Mesenchymal stem cell (in vitro differentiated cells and primary cell): ENCODE data around the gene FAM219A.

Source experiments
- DNase-seq: peaks from one replicate; pipeline ENCODE4 v3.0.0-alpha.2; 2013
- H2AFZ ChIP-seq: one replicate; pipeline ENCODE4 v1.6.1; 2013; ENCODE audit warnings: low read depth, mild to moderate bottlenecking, control low read depth, inconsistent platforms, low read length, moderate library complexity
- H2AK5ac ChIP-seq: 2 replicates; pipeline ENCODE4 v1.6.1; 2013; ENCODE audit warnings: low read length, moderate library complexity, mild to moderate bottlenecking, inconsistent platforms; ENCODE audit not compliant: severe bottlenecking
- H2BK120ac ChIP-seq: one replicate; pipeline ENCODE4 v1.6.1; 2013; ENCODE audit warnings: low read depth, mild to moderate bottlenecking, inconsistent platforms, low read length, moderate library complexity
- H2BK12ac ChIP-seq, 2 experiments: one replicate each; pipeline ENCODE4 v1.6.1; 2013; ENCODE audit warnings: inconsistent platforms in 2 of 2, low read length in 2 of 2, mild to moderate bottlenecking in 2 of 2, moderate library complexity in 2 of 2, control low read depth in 1 of 2
- H2BK15ac ChIP-seq: one replicate; pipeline ENCODE4 v1.6.1; 2013; ENCODE audit warnings: mild to moderate bottlenecking, low read depth, inconsistent platforms; ENCODE audit not compliant: poor library complexity, severe bottlenecking
- H2BK5ac ChIP-seq: 2 replicates; pipeline ENCODE4 v1.6.1; 2013; ENCODE audit warnings: low read depth, mild to moderate bottlenecking, low read length, control low read depth, inconsistent platforms; ENCODE audit not compliant: poor library complexity, severe bottlenecking
- H3K14ac ChIP-seq, 2 experiments: one replicate each; pipeline ENCODE4 v1.6.1; 2013; ENCODE audit warnings: inconsistent platforms in 2 of 2, low read length in 2 of 2, control low read depth in 1 of 2, mild to moderate bottlenecking in 1 of 2, moderate library complexity in 1 of 2
- H3K18ac ChIP-seq, 2 experiments: one replicate each; pipeline ENCODE4 v1.6.1; 2013; ENCODE audit warnings: inconsistent platforms in 2 of 2, low read length in 2 of 2, control low read depth in 1 of 2, low read depth in 1 of 2, mild to moderate bottlenecking in 1 of 2
- H3K23ac ChIP-seq, 2 experiments: one replicate each; pipeline ENCODE4 v1.6.1; 2013; ENCODE audit warnings: inconsistent platforms in 2 of 2, low read length in 2 of 2, mild to moderate bottlenecking in 2 of 2, moderate library complexity in 2 of 2, control low read depth in 1 of 2
- H3K27ac ChIP-seq: 2 replicates; pipeline ENCODE4 v1.5.1; 2013; ENCODE audit warnings: mild to moderate bottlenecking, moderate library complexity, low read length, control low read depth, inconsistent platforms; ENCODE audit not compliant: poor library complexity, severe bottlenecking
- H3K27me3 ChIP-seq, 2 experiments: 2 replicates each; pipeline versions ENCODE4 v1.6.1 to v1.7.0; 2013; ENCODE audit warnings: low read length in 2 of 2, mild to moderate bottlenecking in 2 of 2, moderate library complexity in 2 of 2, control low read depth in 1 of 2, inconsistent platforms in 1 of 2; ENCODE audit not compliant: control insufficient read depth in 1 of 2, insufficient read depth in 1 of 2
- H3K36me3 ChIP-seq, 2 experiments: 2 replicates each; pipeline versions ENCODE4 v1.6.1 to v1.7.0; 2013; ENCODE audit warnings: low read length in 2 of 2, control low read depth in 1 of 2, inconsistent platforms in 1 of 2, low read depth in 1 of 2, mild to moderate bottlenecking in 1 of 2; ENCODE audit not compliant: insufficient read depth in 2 of 2, control insufficient read depth in 1 of 2
- H3K4ac ChIP-seq, 2 experiments: one replicate each; pipeline ENCODE4 v1.6.1; 2013; ENCODE audit warnings: inconsistent platforms in 2 of 2, low read length in 2 of 2, mild to moderate bottlenecking in 2 of 2, moderate library complexity in 2 of 2, control low read depth in 1 of 2, low read depth in 1 of 2
- H3K4me1 ChIP-seq: 2 replicates; pipeline ENCODE4 v1.6.1; 2013; ENCODE audit warnings: low read depth, low read length, control low read depth; ENCODE audit not compliant: control insufficient read depth, insufficient read depth
- H3K4me2 ChIP-seq: 2 replicates; pipeline ENCODE4 v1.6.1; 2013; ENCODE audit warnings: low read length, mild to moderate bottlenecking, inconsistent platforms; ENCODE audit not compliant: poor library complexity, severe bottlenecking
- H3K4me3 ChIP-seq, 2 experiments: 2 replicates each; pipeline versions ENCODE4 v1.5.1 to v1.7.0; 2013; ENCODE audit warnings: low read length in 2 of 2, mild to moderate bottlenecking in 2 of 2, control low read depth in 1 of 2, low read depth in 1 of 2; ENCODE audit not compliant: insufficient read depth in 1 of 2
- H3K79me1 ChIP-seq: replicated peaks from 2 replicates; pipeline ENCODE4 v1.6.1; 2013; ENCODE audit warnings: mild to moderate bottlenecking, control low read depth, low read length, inconsistent platforms; ENCODE audit not compliant: poor library complexity, severe bottlenecking
- H3K9ac ChIP-seq: 2 replicates; pipeline ENCODE4 v1.7.0; 2013; ENCODE audit warnings: mild to moderate bottlenecking, low read length, moderate library complexity
- H3K9me3 ChIP-seq: 2 replicates; pipeline ENCODE4 v1.7.0; 2013; ENCODE audit warnings: mild to moderate bottlenecking, low read length; ENCODE audit not compliant: control insufficient read depth
- H4K8ac ChIP-seq: one replicate; pipeline ENCODE4 v1.6.1; 2013; ENCODE audit warnings: inconsistent platforms, mild to moderate bottlenecking, low read length, moderate library complexity
- H4K91ac ChIP-seq: one replicate; pipeline ENCODE4 v1.6.1; 2013; ENCODE audit warnings: mild to moderate bottlenecking, low read length, inconsistent platforms
- WGBS: methylation state at CpG from one replicate; pipeline ENCODE4 v1.1.7; 2013; ENCODE audit warnings: mixed read lengths; 5-methylcytosine and 5-hydroxymethylcytosine counted together

FAM219A gene

DNA sequence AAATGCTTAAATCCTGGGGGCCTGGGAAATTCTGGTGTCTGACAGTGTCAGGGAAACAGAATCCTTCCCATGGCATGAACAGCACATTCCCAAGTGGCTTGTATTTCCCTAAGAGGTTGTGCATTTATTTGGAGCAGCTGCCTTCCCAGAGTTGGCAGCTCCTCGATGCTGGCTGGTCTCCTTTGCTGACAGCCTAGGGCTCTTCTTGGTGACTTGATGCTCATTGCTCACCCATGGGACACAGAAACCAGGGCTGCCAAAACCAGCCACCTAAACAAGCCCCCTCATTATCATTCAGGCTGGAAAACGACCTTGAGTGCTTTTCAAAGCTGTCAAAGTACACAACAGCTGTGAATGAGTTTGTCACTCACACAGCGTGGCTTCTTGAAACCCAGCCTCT lies 40.2 kb upstream of the FAM219A start:
- Histone ChIP-seq H4K91ac (no peak overlapping the region), H3K4me1 (no peaks in the 10 kb centered on the region), H2BK12ac (no peak overlapping the region), H2BK120ac (no peak overlapping the region), H3K27ac (no peak overlapping the region), H3K9me3 (no peaks in the 10 kb centered on the region), H2BK5ac (no peak overlapping the region), H3K18ac (no peak overlapping the region), H3K9ac (no peak overlapping the region), H2AK5ac (no peak overlapping the region), H3K36me3 (no peaks in the 10 kb centered on the region), H3K4me2 (no peak overlapping the region), H4K8ac (no peak overlapping the region), H3K4me3 (no peak overlapping the region), H3K27me3 (peaks cover 27 to 73% of the 10 kb centered on the region in 2 experiments), H3K14ac (no peak overlapping the region), H2AFZ (no peak overlapping the region), H3K4ac (no peak overlapping the region), H3K23ac (no peak overlapping the region), H2BK15ac (no peak overlapping the region), H3K79me1 (no peaks in the 10 kb centered on the region)
- WGBS, result 39% methylated on average over 3 of the region's 3 CpGs
- DNase-seq, result no peak

DNA sequence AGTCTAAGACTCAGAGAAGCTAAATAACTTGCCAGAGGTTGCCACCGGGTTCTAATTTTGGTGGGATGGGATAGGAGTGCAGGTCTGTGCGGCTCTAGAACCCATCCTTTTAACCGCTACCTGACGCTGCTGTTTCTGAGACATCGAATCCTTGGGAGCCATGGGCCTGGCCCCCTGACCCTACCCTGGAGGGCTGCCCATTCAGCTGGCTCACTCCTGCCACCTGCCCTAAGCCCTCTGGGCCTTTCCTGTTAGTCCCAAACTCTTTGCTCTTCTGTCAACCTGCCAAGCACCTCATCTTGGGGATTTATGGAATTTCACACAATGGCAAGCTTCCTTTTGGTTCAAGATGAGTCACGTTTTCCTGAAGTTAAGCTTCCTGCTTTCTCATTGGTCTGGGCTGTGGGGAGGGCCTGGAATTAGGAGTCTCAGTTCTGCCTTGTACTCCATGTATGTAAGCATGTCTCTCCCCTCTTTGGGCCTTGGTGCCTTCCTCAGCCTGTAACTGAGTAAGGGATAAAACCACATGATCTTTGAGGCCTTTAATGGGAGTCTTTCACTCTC lies 37.9 kb upstream of the FAM219A start:
- H3K27me3 ChIP-seq, result peaks cover 40 to 64% of the 10 kb centered on the region in 2 experiments
- no peak overlapping the region for H3K18ac ChIP-seq
- H2BK5ac ChIP-seq, result no peak overlapping the region
- H4K91ac ChIP-seq, result no peak overlapping the region
- no peak overlapping the region for H2BK12ac ChIP-seq
- H2AK5ac ChIP-seq, result no peak overlapping the region
- no peak overlapping the region for H2AFZ ChIP-seq
- H3K36me3 ChIP-seq, result no peaks in the 10 kb centered on the region
- no peak overlapping the region for H2BK15ac ChIP-seq
- H3K14ac ChIP-seq, result no peak overlapping the region
- H3K9ac ChIP-seq, result no peak overlapping the region
- DNase-seq, result no peak
- no peak overlapping the region for H4K8ac ChIP-seq
- H3K79me1 ChIP-seq, result no peaks in the 10 kb centered on the region
- no peaks in the 10 kb centered on the region for H3K4me1 ChIP-seq
- H3K4ac ChIP-seq, result no peak overlapping the region
- H3K23ac ChIP-seq, result no peak overlapping the region
- WGBS, result 83% methylated on average over 6 of the region's 6 CpGs
- H3K9me3 ChIP-seq, result no peaks in the 10 kb centered on the region
- H3K4me3 ChIP-seq, result no peak overlapping the region
- H2BK120ac ChIP-seq, result no peak overlapping the region
- H3K27ac ChIP-seq, result no peak overlapping the region
- H3K4me2 ChIP-seq, result no peak overlapping the region

DNA sequence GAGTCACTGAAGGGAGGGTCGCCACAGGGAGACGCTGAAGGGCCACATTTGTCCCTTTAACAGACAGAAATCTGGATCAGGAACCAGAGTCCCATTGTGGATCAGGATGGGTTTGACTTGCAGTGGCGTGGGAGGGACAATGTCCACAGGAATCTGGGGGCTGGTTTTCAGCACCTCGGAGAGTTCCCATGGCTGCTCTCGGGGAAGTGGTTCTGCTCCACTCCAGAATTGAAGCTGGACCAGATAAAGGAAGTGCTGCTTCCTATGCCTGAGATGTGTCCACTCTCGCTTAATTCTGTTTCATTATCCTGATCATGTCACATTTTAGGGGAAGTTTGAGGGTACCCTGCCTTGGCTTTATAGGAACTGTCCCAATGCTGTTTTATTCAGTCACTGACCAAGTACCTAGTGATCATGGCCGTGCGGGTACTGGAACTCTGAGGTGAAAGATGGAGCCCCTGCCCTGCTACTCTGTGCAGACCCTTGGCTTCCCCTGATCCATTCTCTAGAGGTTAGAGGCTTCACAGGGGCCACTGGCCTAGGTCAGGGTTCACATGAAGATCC lies 35.7 kb upstream of the FAM219A start:
- Histone ChIP-seq H2BK12ac (no peak overlapping the region), H2BK120ac (no peak overlapping the region), H4K91ac (no peak overlapping the region), H3K18ac (no peak overlapping the region), H3K36me3 (no peaks in the 10 kb centered on the region), H3K9ac (no peak overlapping the region), H2AFZ (no peak overlapping the region), H3K4me3 (no peak overlapping the region), H2BK15ac (no peak overlapping the region), H3K79me1 (no peaks in the 10 kb centered on the region), H3K9me3 (no peaks in the 10 kb centered on the region), H2BK5ac (no peak overlapping the region), H3K23ac (no peak overlapping the region), H3K14ac (no peak overlapping the region), H3K4me2 (no peak overlapping the region), H3K4me1 (no peaks in the 10 kb centered on the region), H2AK5ac (no peak overlapping the region), H3K4ac (no peak overlapping the region), H4K8ac (no peak overlapping the region), H3K27ac (no peak overlapping the region), H3K27me3 (peaks cover 53 to 69% of the 10 kb centered on the region in 2 experiments)
- peak; percentile 58 for DNase-seq
- 29% methylated on average over 8 of the region's 8 CpGs for WGBS

DNA sequence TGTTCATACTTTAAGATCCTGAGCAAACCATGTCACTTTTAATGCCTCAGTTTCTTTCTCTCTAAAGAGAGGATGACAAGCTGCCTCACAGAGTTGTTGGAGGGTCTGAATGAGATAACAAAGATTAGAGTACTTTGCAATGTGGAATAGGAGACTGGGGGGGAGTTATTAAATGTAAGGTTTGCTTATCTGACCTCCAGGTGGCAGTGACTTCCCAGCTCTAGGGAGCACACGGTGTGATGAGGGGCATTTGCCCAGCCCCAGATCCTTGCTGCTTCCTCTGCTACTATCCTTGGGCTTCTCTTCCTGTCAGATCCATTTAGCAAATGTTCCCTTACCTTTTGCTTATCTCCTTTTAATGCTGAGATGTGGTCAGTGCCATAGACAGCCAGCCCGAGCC lies 33.7 kb upstream of the FAM219A start:
- WGBS, result 0% methylated on average over 1 of the region's 2 CpGs

More for the DNA sequence above, 33.7 kb upstream of the FAM219A start:
- no peak overlapping the region for H2BK5ac ChIP-seq
- H3K79me1 ChIP-seq, result no peaks in the 10 kb centered on the region
- no peaks in the 10 kb centered on the region for H3K4me1 ChIP-seq
- H3K14ac ChIP-seq, result no peak overlapping the region
- no peak overlapping the region for H3K9ac ChIP-seq
- H3K4me3 ChIP-seq, result no peak overlapping the region
- no peak overlapping the region for H2AFZ ChIP-seq
- no peak overlapping the region for H3K4me2 ChIP-seq
- no peak overlapping the region for H4K91ac ChIP-seq
- no peak overlapping the region for H4K8ac ChIP-seq
- no peak for DNase-seq
- H3K27me3 ChIP-seq, result peaks cover 59 to 67% of the 10 kb centered on the region in 2 experiments
- H3K4ac ChIP-seq, result no peak overlapping the region
- no peak overlapping the region for H2BK12ac ChIP-seq
- no peak overlapping the region for H2BK15ac ChIP-seq
- no peak overlapping the region for H2BK120ac ChIP-seq
- no peaks in the 10 kb centered on the region for H3K9me3 ChIP-seq
- H2AK5ac ChIP-seq, result no peak overlapping the region
- H3K23ac ChIP-seq, result no peak overlapping the region
- H3K27ac ChIP-seq, result no peak overlapping the region
- no peaks in the 10 kb centered on the region for H3K36me3 ChIP-seq
- H3K18ac ChIP-seq, result no peak overlapping the region
